ENCODE results near the gene VDR. TPM values are rescaled to one million over a fixed set of nuclear protein-coding genes. Genes with fewer than 3 reads are reported as not detected.

The VDR gene
- total and polyA plus RNA-seq, 10 donors, result 0.70 to 10.5 (median 5.7) TPM

- H3K27ac ChIP-seq, result peak overlapping the region in 4 of 8 donors; percentile 43 to 51 (median 48)
- DNase-seq, result no peak
- peaks cover 13 to 54% (median 39%) of the 10 kb centered on the region in 6 donors for H3K4me1 ChIP-seq
- H3K9me3 ChIP-seq, result no peaks in the 10 kb centered on the region
- peaks cover 0 to 13% (median 0%) of the 10 kb centered on the region in 6 donors for H3K36me3 ChIP-seq
- intact Hi-C loops (cut with DNase I; ENCODE audit: low total_unique reads), result no loop called here
- peak overlapping the region in 1 of 8 donors; percentile 50 for H3K4me3 ChIP-seq
- WGBS, 5 donors, result 17 to 39% (median 24%) methylated on average over 9 to 16 of the region's 16 CpGs
- no peak for TF ChIP-seq POLR2A (IDR thresholded peaks at IDR 0.05)
- TF ChIP-seq, protein P1, sequence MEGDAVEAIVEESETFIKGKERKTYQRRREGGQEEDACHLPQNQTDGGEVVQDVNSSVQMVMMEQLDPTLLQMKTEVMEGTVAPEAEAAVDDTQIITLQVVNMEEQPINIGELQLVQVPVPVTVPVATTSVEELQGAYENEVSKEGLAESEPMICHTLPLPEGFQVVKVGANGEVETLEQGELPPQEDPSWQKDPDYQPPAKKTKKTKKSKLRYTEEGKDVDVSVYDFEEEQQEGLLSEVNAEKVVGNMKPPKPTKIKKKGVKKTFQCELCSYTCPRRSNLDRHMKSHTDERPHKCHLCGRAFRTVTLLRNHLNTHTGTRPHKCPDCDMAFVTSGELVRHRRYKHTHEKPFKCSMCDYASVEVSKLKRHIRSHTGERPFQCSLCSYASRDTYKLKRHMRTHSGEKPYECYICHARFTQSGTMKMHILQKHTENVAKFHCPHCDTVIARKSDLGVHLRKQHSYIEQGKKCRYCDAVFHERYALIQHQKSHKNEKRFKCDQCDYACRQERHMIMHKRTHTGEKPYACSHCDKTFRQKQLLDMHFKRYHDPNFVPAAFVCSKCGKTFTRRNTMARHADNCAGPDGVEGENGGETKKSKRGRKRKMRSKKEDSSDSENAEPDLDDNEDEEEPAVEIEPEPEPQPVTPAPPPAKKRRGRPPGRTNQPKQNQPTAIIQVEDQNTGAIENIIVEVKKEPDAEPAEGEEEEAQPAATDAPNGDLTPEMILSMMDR (IDR thresholded peaks at IDR 0.05 in 8 of 11, conservative IDR thresholded peaks at IDR 0.05 in 3 of 11), result no peak
- peak in 2 of 3 donors; percentile 22 to 37 for TF ChIP-seq POLR2AphosphoS5 (IDR thresholded peaks at IDR 0.05)
- H3K27me3 ChIP-seq (replicated peaks in 1 of 7), result peaks cover 0 to 13% (median 0%) of the 10 kb centered on the region in 7 donors
Measured at GRCh38 chr12:47882781-47883546, 21.8 kb downstream of the VDR start.

DNA sequence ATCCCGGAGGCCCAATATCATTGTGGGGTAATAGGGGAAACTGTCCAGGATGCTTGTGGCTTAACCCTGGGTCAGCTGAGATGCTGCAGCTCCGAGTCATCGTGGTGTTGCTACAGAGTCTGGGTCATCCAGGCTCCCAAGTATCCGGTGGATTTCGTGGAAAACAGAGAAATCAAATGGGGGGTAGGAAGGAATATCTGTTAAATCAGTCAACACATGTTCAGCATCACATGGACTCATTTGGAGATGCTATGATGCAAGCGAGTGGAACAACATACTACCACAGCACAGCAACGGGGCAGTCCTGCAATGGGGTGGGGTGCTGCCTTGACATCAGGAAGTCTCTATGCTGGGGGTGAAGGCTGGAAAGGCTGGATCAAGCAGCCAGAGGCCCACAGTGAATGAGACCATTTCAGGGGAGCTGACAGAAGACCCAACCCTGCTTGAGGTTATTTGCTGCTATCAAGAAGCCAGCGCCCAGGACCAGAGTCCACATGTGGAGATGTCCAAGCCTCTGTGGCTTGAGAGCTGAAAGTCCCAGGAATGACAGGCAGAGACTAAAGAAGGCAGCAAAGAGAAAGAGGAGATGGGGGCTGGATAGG, 22.9 kb downstream of the VDR start:
- intact Hi-C loops (cut with DNase I; ENCODE audit: low total_unique reads), result no loop called here
- peaks cover 0 to 23% (median 0%) of the 10 kb centered on the region in 6 donors for H3K36me3 ChIP-seq
- no peak for DNase-seq
- no peaks in the 10 kb centered on the region for H3K9me3 ChIP-seq
- WGBS, 5 donors, result 38 to 61% (median 50%) methylated on average over 8 of the region's 8 CpGs
- peak overlapping the region in 1 of 8 donors; percentile 50 for H3K4me3 ChIP-seq
- TF ChIP-seq POLR2A (IDR thresholded peaks at IDR 0.05), result no peak
- TF ChIP-seq POLR2AphosphoS5 (IDR thresholded peaks at IDR 0.05), result peak in 1 of 3 donors; percentile 31
- H3K27ac ChIP-seq, result peak overlapping the region in 3 of 8 donors; percentile 48 to 51 (median 49)
- peaks cover 13 to 53% (median 39%) of the 10 kb centered on the region in 6 donors for H3K4me1 ChIP-seq
- peaks cover 0 to 13% (median 0%) of the 10 kb centered on the region in 7 donors for H3K27me3 ChIP-seq (replicated peaks in 1 of 7)

GRCh38 chr12:47881051-47881450, 23.7 kb downstream of the VDR start:
- TF ChIP-seq POLR2A (IDR thresholded peaks at IDR 0.05), result no peak
- no peak for TF ChIP-seq POLR2AphosphoS5 (IDR thresholded peaks at IDR 0.05)
- TF ChIP-seq, protein P1 (IDR thresholded peaks at IDR 0.05 in 8 of 11, conservative IDR thresholded peaks at IDR 0.05 in 3 of 11), result no peak
- no peak overlapping the region for H3K27ac ChIP-seq
- H3K36me3 ChIP-seq, result peaks cover 0 to 32% (median 2%) of the 10 kb centered on the region in 6 donors
- H3K27me3 ChIP-seq (replicated peaks in 1 of 7), result peaks cover 0 to 13% (median 0%) of the 10 kb centered on the region in 7 donors
- intact Hi-C loops (cut with DNase I; ENCODE audit: low total_unique reads), result no loop called here
- H3K4me3 ChIP-seq, result no peak overlapping the region
- WGBS, 5 donors, result 94 to 96% (median 95%) methylated on average over 2 of the region's 2 CpGs
- no peaks in the 10 kb centered on the region for H3K9me3 ChIP-seq
- no peak for DNase-seq
- peaks cover 13 to 49% (median 39%) of the 10 kb centered on the region in 6 donors for H3K4me1 ChIP-seq

DNA sequence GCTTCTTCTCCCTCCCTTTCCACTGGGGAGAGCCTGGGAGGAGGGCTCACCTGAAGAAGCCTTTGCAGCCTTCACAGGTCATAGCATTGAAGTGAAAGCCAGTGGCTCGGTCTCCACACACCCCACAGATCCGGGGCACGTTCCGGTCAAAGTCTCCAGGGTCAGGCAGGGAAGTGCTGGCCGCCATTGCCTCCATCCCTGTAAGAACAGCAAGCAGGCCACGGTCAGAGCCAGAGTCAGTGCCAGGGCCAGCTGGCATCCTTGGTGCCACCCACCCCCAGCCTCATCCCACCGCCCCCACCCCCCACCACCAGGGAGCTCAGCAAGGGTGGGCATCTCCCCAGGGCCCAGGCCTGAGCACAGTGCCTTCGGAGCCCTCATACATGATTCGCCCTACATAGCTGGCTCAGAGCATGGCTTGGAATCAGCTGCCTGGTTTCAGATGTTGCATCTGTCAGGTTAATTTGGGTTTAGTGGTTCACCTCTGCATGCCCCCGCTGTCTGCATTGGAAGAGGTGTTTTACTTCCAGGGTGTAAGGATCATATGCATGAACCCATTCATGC, 25.8 kb downstream of the VDR start:
- no peak for DNase-seq
- Histone ChIP-seq H3K36me3 (peaks cover 0 to 40% (median 2%) of the 10 kb centered on the region in 6 donors), H3K4me1 (peaks cover 9 to 28% (median 25%) of the 10 kb centered on the region in 6 donors), H3K27ac (no peak overlapping the region), H3K9me3 (no peaks in the 10 kb centered on the region), H3K4me3 (no peak overlapping the region), H3K27me3 (replicated peaks in 1 of 7) (peaks cover 0 to 13% (median 0%) of the 10 kb centered on the region in 7 donors)
- intact Hi-C loops (cut with DNase I; ENCODE audit: low total_unique reads), result no loop called here
- no peak for TF ChIP-seq POLR2A (IDR thresholded peaks at IDR 0.05)
- no peak for TF ChIP-seq POLR2AphosphoS5 (IDR thresholded peaks at IDR 0.05)
- TF ChIP-seq, protein P1 (IDR thresholded peaks at IDR 0.05 in 8 of 11, conservative IDR thresholded peaks at IDR 0.05 in 3 of 11), result no peak
- 90 to 98% (median 95%) methylated on average over 6 to 10 of the region's 10 CpGs for WGBS, 5 donors

Data from spleen (tissue), 11 donors.